K562 (cell line): Measurements from ENCODE around the gene INHBC. TPM values are rescaled to one million over a fixed set of nuclear protein-coding genes. Genes with fewer than 3 reads are reported as not detected.

Experiments used
- ARID2 ChIP-seq: fragments of 450-650 bp; IDR thresholded peaks from 2 replicates; pipeline ENCODE4 v1.6.1; 2017; ENCODE audit warnings: antibody characterized with exemption, mild to moderate bottlenecking
- CGGBP1 ChIP-seq: fragments of 250-450 bp; sonication (Bioruptor Pico); IDR thresholded peaks from 2 replicates; pipeline ENCODE4 v1.9.0; 2021; ENCODE audit warnings: mild to moderate bottlenecking
- E2F5 ChIP-seq: sonication (generic); formaldehyde crosslinking; IDR thresholded peaks from 2 replicates; pipeline ENCODE4 v1.8.0; 2022; ENCODE audit warnings: mild to moderate bottlenecking, missing genetic modification reagents
- GTF3C2 ChIP-seq: IDR thresholded peaks from 3 replicates; pipeline ENCODE4 v1.6.1; 2011; ENCODE audit warnings: borderline replicate concordance, mild to moderate bottlenecking, moderate library complexity; ENCODE audit not compliant: insufficient read length; ENCODE audit errors: extremely low read depth
- HIVEP1 ChIP-seq: fragments of 250-450 bp; sonication (Bioruptor Pico); IDR thresholded peaks from 2 replicates; pipeline ENCODE4 v1.4.0; 2020; ENCODE audit warnings: mild to moderate bottlenecking
- KLF16 ChIP-seq: IDR thresholded peaks from 2 replicates; pipeline ENCODE4 v1.6.1; 2016; ENCODE audit warnings: antibody characterized with exemption
- MAFF ChIP-seq: IDR thresholded peaks from 2 replicates; pipeline ENCODE4 v1.6.1; 2012; ENCODE audit warnings: low read length, improper control_type of control experiment
- MCM7 ChIP-seq, 2 experiments: fragments of 450-650 bp; IDR thresholded peaks; 2 replicates each; pipeline ENCODE4 v1.6.1; 2016 to 2018
- MEF2A ChIP-seq: IDR thresholded peaks from 2 replicates; pipeline ENCODE4 v1.6.1; 2011; ENCODE audit warnings: low read depth, mild to moderate bottlenecking, low read length, moderate library complexity; ENCODE audit not compliant: control insufficient read depth
- MITF ChIP-seq: IDR thresholded peaks from 2 replicates; pipeline ENCODE4 v1.6.1; 2014; ENCODE audit warnings: antibody characterized with exemption
- NRF1 ChIP-seq, 2 experiments: fragments of 450-650 bp; IDR thresholded peaks in 1 of 2; conservative IDR thresholded peaks in 1 of 2; 2 replicates each; pipeline ENCODE4 v1.6.1; 2014; ENCODE audit warnings: mild to moderate bottlenecking in 2 of 2
- PBX2 ChIP-seq, 2 experiments: IDR thresholded peaks in 1 of 2; conservative IDR thresholded peaks in 1 of 2; 2 replicates each; pipeline ENCODE4 v1.6.1; 2016; ENCODE audit warnings: low read depth in 2 of 2, mild to moderate bottlenecking in 1 of 2, missing compliant biosample characterization in 1 of 2, missing genetic modification characterization in 1 of 2, moderate library complexity in 1 of 2
- PKNOX1 ChIP-seq: fragments of 450-650 bp; IDR thresholded peaks from 2 replicates; pipeline ENCODE4 v1.6.1; 2016
- RFX5 ChIP-seq: IDR thresholded peaks from 2 replicates; pipeline ENCODE4 v1.6.1; 2011; ENCODE audit warnings: low read depth, mild to moderate bottlenecking, improper control_type of control experiment, low read length
- RFX7 ChIP-seq: fragments of 250-450 bp; sonication (Bioruptor Pico); IDR thresholded peaks from 2 replicates; pipeline ENCODE4 v1.5.1; 2021; ENCODE audit warnings: mild to moderate bottlenecking
- RHOXF2B ChIP-seq: fragments of 250-450 bp; sonication (Bioruptor Pico); conservative IDR thresholded peaks from 2 replicates; pipeline ENCODE4 v1.5.1; 2021
- SRF ChIP-seq, 2 experiments: fragments of 250-450, 450-650 bp in 1 of 2; sonication (Bioruptor Pico) in 1 of 2; sonication (generic) in 1 of 2; formaldehyde crosslinking; IDR thresholded peaks; 2 replicates each; pipeline versions ENCODE4 v1.5.0 to v1.5.1; 2020 to 2022; ENCODE audit warnings: mild to moderate bottlenecking in 1 of 2, missing genetic modification reagents in 1 of 2
- TCF3 ChIP-seq: sonication (generic); formaldehyde crosslinking; IDR thresholded peaks from 2 replicates; pipeline ENCODE4 v1.4.0; 2020; ENCODE audit warnings: mild to moderate bottlenecking, missing genetic modification reagents
- XRCC4 ChIP-seq: IDR thresholded peaks from one replicate; pipeline ENCODE4 v1.6.1; 2011; ENCODE audit not compliant: insufficient read depth, insufficient read length; ENCODE audit errors: extremely low read depth
- ZNF696 ChIP-seq: fragments of 250-450 bp; sonication (Bioruptor Pico); conservative IDR thresholded peaks from 2 replicates; pipeline ENCODE4 v1.4.0; 2020; ENCODE audit warnings: mild to moderate bottlenecking, moderate library complexity
- polyA plus RNA-seq, 8 experiments: library from polyadenylated mRNA; depleted of rRNA in 4 of 8; stranded (reverse) in 5 of 8; unstranded in 3 of 8; fragments of >200 nt; fragmentation: Nextera tagmentation in 2 of 8; fragmentation: Illumina TruSeq in 1 of 8; extraction: Ambion mirVana in 2 of 8; extraction: Trizol in 1 of 8; gene quantifications; 2 replicates each; pipeline versions ENCODE4 v1.2.1 to v1.2.3, GENCODE V29; 2011 to 2014; ENCODE audit warnings: inconsistent platforms in 1 of 8, missing spikeins in 1 of 8
- total RNA-seq, 7 experiments: library from RNA; depleted of rRNA in 6 of 7; stranded (reverse); fragments of >200 nt in 6 of 7; fragmentation: Illumina TruSeq in 2 of 7; extraction: Trizol in 2 of 7; gene quantifications; 2 replicates each; pipeline versions ENCODE4 v1.2.1 to v1.2.3, GENCODE V29; 2011 to 2021; ENCODE audit warnings: low replicate concordance in 1 of 7

INHBC gene
- total and polyA plus RNA-seq, 9 of the 15 experiments (the other 6 are each of a cell fraction or from before 2014, with no cell fraction given), result 0.07 to 0.24 (median 0.15) TPM; not detected in 4

GRCh38 chr12:57418255-57418654 lies 16.3 kb upstream of the INHBC start (continued):
- no peak for TF ChIP-seq GTF3C2
- TF ChIP-seq MEF2A, result no peak
- no peak for TF ChIP-seq RFX5
- TF ChIP-seq NRF1 (conservative IDR thresholded peaks at IDR 0.05 in 1 of 2, IDR thresholded peaks at IDR 0.05 in 1 of 2), result peak; percentile 66 to 72
- no peak for TF ChIP-seq ZNF696 (CRISPR knock-in tag)
- TF ChIP-seq RHOXF2B (CRISPR knock-in tag), result no peak
- TF ChIP-seq E2F5 (CRISPR knock-in tag), result no peak
- TF ChIP-seq ARID2, result no peak
- 0 out of 2 replicates have a peak, but pooled peaks have one; percentile 21 for TF ChIP-seq TCF3
- TF ChIP-seq PBX2 (CRISPR knock-in tag; IDR thresholded peaks at IDR 0.05; ENCODE audit: low read depth), result no peak
- TF ChIP-seq PBX2 (tag; conservative IDR thresholded peaks at IDR 0.05; ENCODE audit: low read depth), result peak; percentile 59
- peak; percentile 83 for TF ChIP-seq PKNOX1
- TF ChIP-seq SRF (CRISPR knock-in tag; IDR thresholded peaks at IDR 0.05), result no peak
- no peak for TF ChIP-seq MCM7 (IDR thresholded peaks at IDR 0.05)
- no peak for TF ChIP-seq XRCC4
- no peak for TF ChIP-seq MAFF
- no peak for TF ChIP-seq HIVEP1 (CRISPR knock-in tag)
- TF ChIP-seq CGGBP1 (CRISPR knock-in tag), result no peak
- no peak for TF ChIP-seq MITF
- TF ChIP-seq KLF16, result no peak
- TF ChIP-seq RFX7, result no peak
